Activated CD8-positive, alpha-beta memory T cell treated with anti-CD3 and anti-CD28 coated beads, Interleukin-2, amount 50 U/mL, for 24 hours (primary cell): ENCODE data around the gene PCDHGA6.
"Not testable (repeated sequence)": the region's sequence is repeated elsewhere in the genome, so short reads cannot be mapped to it uniquely, and the experiment has no call there.

Experiments
- DNase-seq: peaks from one replicate; pipeline ENCODE4 v3.0.0-alpha.2; 2020; ENCODE audit errors: extremely low read depth

Gene PCDHGA6

DNA sequence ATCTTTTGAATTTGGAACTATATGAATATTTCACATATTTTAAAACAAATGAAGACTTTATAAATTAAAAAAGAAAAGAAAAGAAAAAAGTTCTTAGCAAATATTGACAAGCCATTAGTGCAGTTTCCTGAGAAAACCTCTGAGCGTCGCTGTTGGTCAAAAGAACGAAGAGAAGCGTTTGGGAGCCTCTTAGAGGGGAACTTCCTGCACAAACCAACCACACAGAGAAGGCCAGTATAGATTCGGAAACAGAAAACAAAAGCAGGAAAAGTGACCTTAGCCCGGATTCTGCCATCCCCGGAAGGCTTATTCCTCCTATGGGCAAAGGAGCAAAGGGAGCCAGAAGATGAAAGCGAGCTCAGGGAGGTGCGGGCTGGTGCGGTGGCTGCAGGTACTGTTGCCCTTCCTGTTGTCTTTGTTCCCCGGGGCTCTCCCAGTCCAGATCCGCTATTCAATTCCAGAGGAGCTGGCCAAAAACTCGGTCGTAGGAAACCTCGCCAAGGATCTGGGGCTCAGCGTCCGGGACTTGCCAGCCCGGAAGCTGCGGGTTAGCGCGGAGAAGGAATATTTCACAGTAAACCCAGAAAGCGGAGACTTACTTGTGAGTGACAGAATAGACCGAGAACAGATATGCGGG lies 13.8 kb upstream of the PCDHGA6 start, which contains the start of gene PCDHGB2:
TSS of gene PCDHGB2 (plus strand) at position 205 of the 637 bp plus-strand sequence. CDS start at position 347, 142 bp downstream.
- DNase-seq = no peak

GRCh38 chr5:141360685-141361084 lies 13.0 kb upstream of the PCDHGA6 start:
- DNase-seq = no peak

DNA sequence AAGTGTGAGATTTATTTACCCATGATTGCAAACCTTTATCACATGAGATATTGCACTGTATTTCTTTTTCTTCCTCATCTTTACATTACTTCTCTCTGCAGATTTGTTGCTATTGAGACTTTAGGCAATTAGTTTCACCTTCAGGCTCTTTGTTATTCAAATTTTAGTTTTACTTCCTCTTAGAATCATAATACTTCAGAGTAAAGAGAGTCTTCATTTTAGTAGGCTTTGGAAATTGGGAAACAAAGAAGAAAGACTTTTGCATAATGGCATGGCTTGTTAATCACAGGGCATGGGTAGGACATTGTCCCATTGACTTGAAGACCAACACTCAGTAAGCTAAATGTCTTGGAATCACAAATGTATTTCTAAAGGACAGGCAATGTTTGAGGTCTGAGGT lies 11.0 kb upstream of the PCDHGA6 start:
- no peak for DNase-seq

GRCh38 chr5:141363952-141364660 lies 9.6 kb upstream of the PCDHGA6 start, which contains the start of gene PCDHGA5:
Gene PCDHGA5, plus strand, starts transcription at chr5:141364162. Its CDS starts 169 bp downstream, at chr5:141364331.
- no peak for DNase-seq

- no peak for DNase-seq
Observed at GRCh38 chr5:141366016-141366896, 7.4 kb upstream of the PCDHGA6 start.

DNA sequence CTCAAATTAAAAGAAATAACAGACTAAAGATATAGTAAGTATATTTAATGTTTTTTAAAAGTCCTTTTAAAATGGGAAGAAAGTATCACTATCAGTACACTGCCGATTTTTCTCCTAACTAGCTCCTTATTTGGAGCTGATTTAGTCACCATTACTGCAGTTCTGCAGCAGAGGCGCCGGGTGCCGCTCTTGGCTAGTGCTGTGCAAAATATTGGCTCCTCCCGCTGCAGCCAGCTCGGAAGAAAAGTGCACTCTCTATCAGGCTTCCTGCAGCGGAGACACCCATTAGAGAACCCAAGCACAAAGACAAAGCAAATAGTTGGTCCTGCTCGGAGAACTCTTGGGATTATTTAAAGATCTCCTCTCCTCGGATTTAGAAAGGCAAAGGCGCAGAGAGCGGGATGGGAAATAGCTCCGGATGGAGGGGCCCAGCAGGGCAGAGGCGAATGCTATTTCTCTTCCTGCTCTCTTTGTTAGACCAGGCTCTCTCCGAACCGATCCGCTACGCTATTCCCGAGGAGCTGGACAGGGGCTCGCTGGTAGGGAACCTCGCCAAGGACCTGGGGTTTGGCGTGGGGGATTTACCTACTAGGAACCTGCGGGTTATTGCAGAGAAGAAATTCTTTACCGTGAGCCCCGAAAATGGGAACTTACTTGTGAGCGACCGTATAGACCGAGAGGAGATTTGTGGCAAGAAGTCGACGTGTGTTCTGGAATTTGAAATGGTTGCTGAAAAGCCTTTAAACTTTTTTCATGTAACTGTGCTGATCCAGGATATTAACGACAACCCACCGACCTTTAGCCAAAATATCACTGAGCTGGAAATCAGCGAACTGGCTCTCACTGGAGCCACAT lies 3.5 kb upstream of the PCDHGA6 start, which contains the start of gene PCDHGB3:
TSS of gene PCDHGB3 (plus strand) at position 249 of the 855 bp plus-strand sequence. CDS start at position 402, 153 bp downstream.
- no peak for DNase-seq

DNA sequence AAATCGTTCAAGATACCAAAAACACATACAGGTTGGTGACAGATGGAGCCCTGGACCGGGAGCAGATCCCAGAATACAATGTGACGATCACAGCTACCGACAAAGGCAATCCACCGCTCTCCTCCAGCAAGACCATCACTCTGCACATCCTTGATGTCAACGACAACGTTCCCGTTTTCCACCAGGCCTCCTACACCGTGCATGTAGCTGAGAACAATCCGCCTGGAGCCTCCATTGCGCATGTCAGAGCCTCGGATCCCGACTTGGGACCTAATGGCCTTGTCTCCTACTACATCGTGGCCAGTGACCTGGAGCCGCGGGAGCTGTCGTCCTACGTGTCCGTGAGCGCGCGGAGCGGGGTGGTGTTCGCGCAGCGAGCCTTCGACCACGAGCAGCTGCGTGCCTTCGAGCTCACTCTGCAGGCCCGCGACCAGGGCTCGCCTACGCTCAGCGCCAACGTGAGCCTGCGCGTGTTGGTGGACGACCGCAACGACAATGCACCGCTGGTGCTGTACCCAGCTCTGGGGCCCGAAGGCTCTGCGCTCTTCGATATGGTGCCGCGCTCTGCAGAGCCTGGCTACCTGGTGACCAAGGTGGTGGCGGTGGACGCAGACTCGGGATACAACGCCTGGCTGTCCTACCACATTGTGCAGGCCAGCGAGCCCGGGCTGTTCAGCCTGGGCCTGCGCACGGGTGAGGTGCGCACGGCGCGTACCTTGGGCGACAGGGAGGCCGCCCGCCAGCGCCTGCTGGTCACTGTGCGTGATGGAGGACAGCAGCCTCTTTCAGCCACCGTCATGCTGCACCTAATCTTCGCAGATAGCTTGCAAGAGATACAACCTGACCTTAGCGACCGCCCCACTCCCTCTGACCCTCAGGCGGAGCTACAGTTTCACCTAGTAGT lies 1.9 kb upstream of the PCDHGA6 start:
- DNase-seq = no peak

DNA sequence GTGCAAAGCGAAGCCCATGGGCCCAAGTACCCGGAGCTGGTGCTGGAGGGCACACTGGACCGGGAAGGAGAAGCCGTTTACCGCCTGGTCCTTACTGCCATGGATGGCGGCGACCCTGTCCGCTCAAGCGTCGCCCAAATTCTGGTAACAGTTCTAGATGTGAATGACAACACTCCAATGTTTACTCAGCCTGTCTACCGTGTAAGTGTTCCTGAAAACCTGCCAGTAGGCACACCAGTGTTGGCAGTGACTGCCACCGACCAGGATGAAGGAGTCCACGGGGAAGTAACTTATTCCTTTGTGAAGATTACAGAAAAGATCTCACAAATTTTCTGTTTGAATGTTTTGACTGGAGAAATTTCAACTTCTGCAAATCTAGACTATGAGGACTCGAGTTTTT lies 936 bp downstream of the PCDHGA6 start:
- DNase-seq = no peak

DNA sequence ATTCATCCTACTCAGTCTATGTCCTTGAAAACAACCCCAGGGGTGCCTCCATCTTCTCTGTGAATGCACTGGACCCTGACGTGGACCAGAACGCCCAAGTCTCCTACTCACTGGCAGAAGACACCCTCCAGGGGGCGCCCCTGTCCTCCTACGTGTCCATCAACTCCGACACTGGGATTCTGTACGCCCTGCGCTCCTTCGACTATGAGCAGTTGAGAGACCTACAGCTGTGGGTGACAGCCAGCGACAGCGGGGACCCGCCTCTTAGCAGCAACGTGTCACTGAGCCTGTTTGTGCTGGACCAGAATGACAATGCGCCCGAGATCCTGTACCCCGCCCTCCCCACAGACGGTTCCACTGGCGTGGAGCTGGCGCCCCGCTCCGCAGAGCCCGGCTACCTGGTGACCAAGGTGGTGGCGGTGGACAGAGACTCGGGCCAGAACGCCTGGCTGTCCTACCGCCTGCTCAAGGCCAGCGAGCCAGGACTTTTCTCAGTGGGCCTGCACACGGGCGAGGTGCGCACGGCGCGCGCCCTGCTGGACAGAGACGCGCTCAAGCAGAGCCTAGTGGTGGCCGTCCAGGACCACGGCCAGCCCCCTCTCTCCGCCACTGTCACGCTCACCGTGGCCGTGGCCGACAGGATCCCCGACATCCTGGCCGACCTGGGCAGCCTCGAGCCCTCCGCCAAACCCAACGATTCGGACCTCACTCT lies 1.9 kb downstream of the PCDHGA6 start:
- DNase-seq = not testable (repeated sequence)

DNA sequence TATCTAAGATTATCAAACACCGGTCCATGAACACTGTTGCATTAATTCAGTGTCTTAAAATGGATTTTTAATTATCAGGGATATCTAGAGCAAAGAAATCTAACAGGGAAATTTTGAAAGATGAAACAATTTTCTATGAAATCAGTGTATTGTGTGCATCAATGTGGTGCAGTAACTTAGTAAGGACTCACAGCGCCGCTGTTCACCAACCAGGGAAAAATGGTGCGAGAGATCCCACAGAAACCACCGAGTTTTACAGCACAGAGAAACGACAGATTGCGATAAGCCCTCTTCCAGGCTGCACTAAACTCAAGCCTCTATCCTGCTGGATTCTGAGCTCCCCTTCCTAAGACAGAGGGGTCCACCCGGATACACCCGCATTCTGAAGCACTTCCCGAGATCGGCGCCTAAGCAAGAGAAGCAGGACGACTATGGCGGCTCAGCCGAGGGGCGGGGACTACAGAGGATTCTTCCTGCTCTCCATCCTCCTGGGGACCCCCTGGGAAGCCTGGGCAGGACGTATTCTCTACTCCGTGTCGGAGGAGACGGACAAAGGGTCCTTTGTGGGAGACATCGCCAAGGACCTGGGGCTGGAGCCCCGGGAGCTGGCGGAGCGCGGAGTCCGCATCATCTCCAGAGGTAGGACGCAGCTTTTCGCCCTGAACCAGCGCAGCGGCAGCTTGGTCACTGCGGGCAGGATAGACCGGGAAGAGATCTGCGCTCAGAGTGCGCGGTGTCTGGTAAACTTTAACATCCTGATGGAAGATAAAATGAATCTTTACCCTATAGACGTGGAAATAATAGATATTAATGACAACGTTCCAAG lies 9.0 kb downstream of the PCDHGA6 start, which contains the start of gene PCDHGA7:
TSS of gene PCDHGA7 (plus strand) at position 274 of the 826 bp plus-strand sequence. CDS start at position 432, 158 bp downstream.
- DNase-seq = no peak

- no peak for DNase-seq
Observed at GRCh38 chr5:141383345-141383744, 9.7 kb downstream of the PCDHGA6 start.

- no peak for DNase-seq
Observed at GRCh38 chr5:141384471-141385267, 11.0 kb downstream of the PCDHGA6 start.

DNA sequence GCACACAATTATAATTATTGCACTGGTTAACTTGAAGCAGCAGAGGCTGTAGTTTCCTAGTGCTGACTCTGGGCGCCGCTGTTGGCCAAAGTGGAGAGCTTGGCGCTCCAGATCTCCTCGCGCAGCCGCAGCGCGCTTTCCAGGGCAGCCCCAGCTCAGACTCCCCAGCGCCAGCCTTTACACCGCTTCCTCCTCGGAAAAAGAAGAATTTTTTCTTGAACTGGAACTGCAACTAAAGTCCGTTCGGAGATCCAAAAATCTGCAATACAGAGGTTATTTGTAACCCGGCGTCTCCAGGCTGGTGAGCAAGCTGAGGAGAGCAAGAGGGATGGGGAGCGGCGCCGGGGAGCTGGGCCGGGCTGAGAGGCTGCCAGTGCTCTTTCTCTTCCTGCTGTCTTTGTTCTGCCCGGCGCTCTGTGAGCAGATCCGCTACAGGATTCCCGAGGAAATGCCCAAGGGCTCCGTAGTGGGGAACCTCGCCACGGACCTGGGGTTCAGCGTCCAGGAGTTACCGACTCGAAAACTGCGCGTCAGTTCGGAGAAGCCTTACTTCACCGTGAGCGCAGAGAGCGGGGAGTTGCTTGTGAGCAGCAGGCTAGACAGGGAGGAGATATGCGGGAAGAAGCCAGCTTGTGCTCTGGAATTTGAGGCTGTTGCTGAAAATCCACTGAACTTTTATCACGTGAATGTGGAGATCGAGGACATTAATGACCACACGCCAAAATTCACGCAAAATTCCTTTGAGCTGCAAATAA lies 14.0 kb downstream of the PCDHGA6 start, which contains the start of gene PCDHGB4:
TSS of gene PCDHGB4 (plus strand) at position 142 of the 755 bp plus-strand sequence. CDS start at position 329, 187 bp downstream.
- DNase-seq = not testable (repeated sequence)

DNA sequence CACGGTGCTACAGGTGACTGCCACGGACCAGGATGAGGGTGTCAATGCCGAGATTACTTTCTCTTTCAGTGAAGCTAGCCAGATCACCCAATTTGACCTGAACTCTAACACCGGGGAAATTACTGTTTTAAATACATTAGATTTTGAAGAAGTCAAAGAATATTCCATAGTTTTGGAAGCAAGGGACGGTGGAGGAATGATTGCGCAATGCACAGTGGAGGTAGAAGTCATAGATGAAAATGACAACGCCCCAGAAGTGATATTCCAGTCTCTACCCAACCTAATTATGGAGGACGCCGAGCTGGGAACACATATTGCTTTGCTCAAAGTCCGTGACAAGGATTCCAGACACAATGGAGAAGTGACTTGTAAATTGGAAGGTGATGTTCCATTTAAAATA lies 15.0 kb downstream of the PCDHGA6 start:
- no peak for DNase-seq

DNA sequence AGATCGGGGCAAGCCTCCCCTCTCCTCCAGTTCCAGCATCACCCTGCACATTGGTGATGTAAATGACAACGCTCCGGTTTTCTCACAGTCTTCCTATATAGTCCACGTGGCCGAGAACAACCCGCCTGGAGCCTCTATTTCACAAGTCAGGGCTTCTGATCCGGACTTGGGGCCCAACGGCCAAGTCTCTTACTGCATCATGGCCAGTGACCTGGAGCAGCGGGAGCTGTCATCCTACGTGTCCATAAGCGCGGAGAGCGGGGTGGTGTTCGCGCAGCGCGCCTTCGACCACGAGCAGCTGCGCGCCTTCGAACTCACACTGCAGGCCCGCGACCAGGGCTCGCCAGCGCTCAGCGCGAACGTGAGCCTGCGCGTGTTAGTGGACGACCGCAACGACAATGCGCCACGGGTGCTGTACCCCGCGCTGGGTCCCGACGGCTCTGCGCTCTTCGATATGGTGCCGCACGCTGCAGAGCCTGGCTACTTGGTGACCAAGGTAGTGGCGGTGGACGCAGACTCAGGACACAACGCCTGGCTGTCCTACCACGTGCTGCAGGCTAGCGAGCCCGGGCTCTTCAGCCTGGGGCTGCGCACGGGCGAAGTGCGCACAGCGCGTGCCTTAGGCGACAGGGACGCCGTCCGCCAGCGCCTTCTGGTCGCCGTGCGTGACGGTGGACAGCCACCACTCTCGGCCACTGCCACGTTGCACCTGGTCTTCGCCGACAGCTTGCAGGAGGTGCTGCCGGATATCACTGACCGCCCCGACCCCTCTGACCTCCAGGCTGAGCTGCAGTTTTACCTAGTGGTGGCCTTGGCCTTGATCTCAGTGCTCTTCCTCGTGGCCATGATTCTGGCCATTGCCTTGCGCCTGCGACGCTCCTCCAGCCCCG lies 15.7 kb downstream of the PCDHGA6 start:
- no peak for DNase-seq
